Testis (tissue), 3 donors: ENCODE results near the gene WDR91. TPM values are rescaled to one million over a fixed set of nuclear protein-coding genes. Genes with fewer than 3 reads are reported as not detected.
A peak's percentile ranks its signal among the peaks of the same experiment; 100 is the strongest.

ENCODE experiments used
- DNase-seq: peaks from one replicate; pipeline ENCODE4 v3.0.0-alpha.2; 2019
- H3K27ac ChIP-seq, 2 donors: fragments of 200-600 bp; sonication (generic); one replicate each; pipeline ENCODE4 v1.5.1; 2019
- H3K27me3 ChIP-seq: fragments of 200-600 bp; sonication (generic); one replicate; pipeline ENCODE4 v1.5.1; 2019
- H3K36me3 ChIP-seq: fragments of 200-600 bp; sonication (generic); one replicate; pipeline ENCODE4 v1.5.1; 2017; ENCODE audit warnings: low read depth; ENCODE audit errors: missing control alignments
- H3K4me1 ChIP-seq: fragments of 200-600 bp; sonication (generic); one replicate; pipeline ENCODE4 v1.5.1; 2019
- H3K4me3 ChIP-seq, 2 donors: fragments of 200-600 bp; sonication (generic); one replicate each; pipeline ENCODE4 v1.5.1; 2017 to 2019
- H3K9me3 ChIP-seq: fragments of 200-600 bp; sonication (generic); one replicate; pipeline ENCODE4 v1.5.1; 2017
- CTCF ChIP-seq, 3 experiments: fragments of 450-650 bp in 2 of 3; fragments of 200-600 bp in 1 of 3; sonication (generic) in 1 of 3; IDR thresholded peaks; one replicate each; pipeline ENCODE4 v1.5.1; 2016 to 2019; ENCODE audit warnings: antibody characterized with exemption in 3 of 3, mild to moderate bottlenecking in 2 of 3, moderate library complexity in 1 of 3
- POLR2A ChIP-seq: fragments of 450-650 bp; IDR thresholded peaks from one replicate; pipeline ENCODE4 v1.6.1; 2017; ENCODE audit warnings: antibody characterized with exemption, mild to moderate bottlenecking, moderate library complexity
- WGBS, 2 donors: methylation state at CpG; one replicate each; pipeline ENCODE4 v1.1.5; 2018; 5-methylcytosine and 5-hydroxymethylcytosine counted together
- intact Hi-C: fragments of 100-400 bp; cut with DNase I; formaldehyde crosslinking; loops from one replicate; pipeline ENCODE4 v1.15.1; 2023; ENCODE audit warnings: low total_unique reads
- polyA plus RNA-seq: library from polyadenylated mRNA; stranded (reverse); fragments of 350-450 nt; fragmentation: Illumina TruSeq; extraction: RNeasy Lipid Tissue Mini Kit (QIAGEN cat#74804); gene quantifications from one replicate; pipeline ENCODE4 v1.2.3, GENCODE V29; 2014; ENCODE audit warnings: low read depth, low replicate concordance; ENCODE audit not compliant: insufficient read depth
- total RNA-seq, 2 donors: library from RNA; depleted of rRNA; stranded (reverse); fragments of >200 nt; gene quantifications; one replicate each; pipeline ENCODE4 v1.2.3, GENCODE V29; 2016

Gene WDR91
- total and polyA plus RNA-seq, 3 donors from 2014 or later = 23.8 to 46.6 (median 29.5) TPM

GRCh38 chr7:135240441-135240840 lies 29.1 kb upstream of the WDR91 start:
- Histone ChIP-seq H3K27ac (no peak overlapping the region), H3K4me3 (no peak overlapping the region), H3K36me3 (no peaks in the 10 kb centered on the region), H3K4me1 (no peaks in the 10 kb centered on the region), H3K27me3 (no peaks in the 10 kb centered on the region), H3K9me3 (no peaks in the 10 kb centered on the region)
- DNase-seq = no peak
- intact Hi-C loops = no loop called here
- TF ChIP-seq POLR2A (no peak), CTCF (IDR thresholded peaks at IDR 0.05) (no peak)
- 93 to 95% methylated on average over 9 of the region's 9 CpGs for WGBS, 2 donors

- WGBS, 2 donors = 93 to 94% methylated on average over 7 of the region's 7 CpGs
- intact Hi-C loops = no loop called here
- Histone ChIP-seq H3K4me1 (no peaks in the 10 kb centered on the region), H3K27me3 (no peaks in the 10 kb centered on the region), H3K36me3 (no peaks in the 10 kb centered on the region), H3K4me3 (no peak overlapping the region), H3K27ac (no peak overlapping the region), H3K9me3 (no peaks in the 10 kb centered on the region)
- DNase-seq = no peak
- TF ChIP-seq POLR2A = no peak
- no peak for TF ChIP-seq CTCF (IDR thresholded peaks at IDR 0.05)
Measured at GRCh38 chr7:135239263-135239662, 27.9 kb upstream of the WDR91 start.

GRCh38 chr7:135238112-135238744 lies 26.9 kb upstream of the WDR91 start:
- peak; percentile 49 for DNase-seq
- no peaks in the 10 kb centered on the region for H3K36me3 ChIP-seq

GRCh38 chr7:135236727-135237126 lies 25.4 kb upstream of the WDR91 start:
- no peaks in the 10 kb centered on the region for H3K36me3 ChIP-seq
- DNase-seq = no peak
- H3K27ac ChIP-seq = no peak overlapping the region
- H3K4me1 ChIP-seq = no peaks in the 10 kb centered on the region
- H3K9me3 ChIP-seq = no peaks in the 10 kb centered on the region
- 82 to 94% methylated on average over 2 of the region's 2 CpGs for WGBS, 2 donors
- no peaks in the 10 kb centered on the region for H3K27me3 ChIP-seq
- no peak for TF ChIP-seq POLR2A
- no peak for TF ChIP-seq CTCF (IDR thresholded peaks at IDR 0.05)
- intact Hi-C loops = no loop called here
- no peak overlapping the region for H3K4me3 ChIP-seq

More at GRCh38 chr7:135238112-135238744, 26.9 kb upstream of the WDR91 start:
- no peaks in the 10 kb centered on the region for H3K9me3 ChIP-seq
- no peaks in the 10 kb centered on the region for H3K4me1 ChIP-seq
- intact Hi-C loops = no loop called here
- no peaks in the 10 kb centered on the region for H3K27me3 ChIP-seq
- H3K4me3 ChIP-seq = peak overlapping the region in 1 of 2 donors; percentile 17
- no peak overlapping the region for H3K27ac ChIP-seq
- TF ChIP-seq POLR2A (no peak), CTCF (IDR thresholded peaks at IDR 0.05) (peak in 2 of 3 experiments; percentile 27 to 41)
- 66 to 80% methylated on average over 6 to 11 of the region's 11 CpGs for WGBS, 2 donors

GRCh38 chr7:135235841-135236240 lies 24.5 kb upstream of the WDR91 start:
- TF ChIP-seq CTCF (IDR thresholded peaks at IDR 0.05) (no peak), POLR2A (no peak)
- Histone ChIP-seq H3K27me3 (no peaks in the 10 kb centered on the region), H3K4me3 (no peak overlapping the region), H3K9me3 (no peaks in the 10 kb centered on the region), H3K36me3 (no peaks in the 10 kb centered on the region), H3K4me1 (no peaks in the 10 kb centered on the region), H3K27ac (no peak overlapping the region)
- intact Hi-C loops = no loop called here
- WGBS, 2 donors = 94 to 95% methylated on average over 5 of the region's 5 CpGs
- DNase-seq = no peak
